Ramos (cell line): Measurements from ENCODE around the gene IGSF3.
"Not testable (repeated sequence)": the region's sequence is repeated elsewhere in the genome, so short reads cannot be mapped to it uniquely, and the experiment has no call there.

Experiments
- in situ Hi-C: fragments of 300-500 bp; cut with MboI; formaldehyde crosslinking; loops from one replicate; pipeline ENCODE4 v1.14.3; 2022; ENCODE audit warnings: low sequenced_read_pairs; ENCODE audit not compliant: unreplicated experiment

Gene IGSF3

DNA sequence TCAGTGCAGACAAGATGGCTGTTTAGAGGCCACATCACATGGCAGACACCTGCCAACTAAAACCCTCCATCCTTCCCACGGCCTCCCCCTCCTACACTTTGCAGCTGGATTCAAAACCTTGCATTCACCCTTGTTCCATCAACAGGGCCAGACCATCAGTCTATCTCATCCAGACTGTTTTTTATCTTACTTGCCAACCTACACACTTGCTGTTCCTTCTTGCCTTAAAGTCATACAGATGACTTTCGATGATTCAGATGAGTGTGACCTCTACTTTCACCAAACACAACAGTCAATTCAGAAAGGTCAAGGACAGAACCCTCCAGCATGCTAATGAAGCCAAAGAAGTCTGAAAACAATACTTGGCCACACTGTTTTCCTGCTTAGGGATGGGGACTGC lies 29.9 kb downstream of the IGSF3 start:
- in situ Hi-C loops: not testable (repeated sequence)

DNA sequence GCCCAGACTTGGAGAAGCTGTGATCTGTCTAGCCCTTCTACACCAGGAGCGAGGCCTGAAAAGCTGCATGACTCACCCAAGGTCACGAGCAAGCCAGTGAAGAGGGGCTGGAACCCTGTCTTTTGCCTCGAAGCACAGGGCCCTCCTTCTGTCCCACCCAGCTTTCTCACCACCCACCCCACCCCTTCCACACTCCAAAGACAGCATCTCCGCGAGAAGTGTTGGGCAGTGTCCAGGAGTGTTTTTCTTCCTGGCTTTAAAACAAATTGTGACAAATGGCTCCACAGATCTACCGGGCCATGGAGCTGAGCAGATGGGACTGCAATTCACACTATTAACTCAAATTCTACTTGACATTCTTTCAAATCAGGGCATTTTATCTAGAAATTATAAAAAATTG lies 30.9 kb downstream of the IGSF3 start:
- in situ Hi-C loops: not testable (repeated sequence)

DNA sequence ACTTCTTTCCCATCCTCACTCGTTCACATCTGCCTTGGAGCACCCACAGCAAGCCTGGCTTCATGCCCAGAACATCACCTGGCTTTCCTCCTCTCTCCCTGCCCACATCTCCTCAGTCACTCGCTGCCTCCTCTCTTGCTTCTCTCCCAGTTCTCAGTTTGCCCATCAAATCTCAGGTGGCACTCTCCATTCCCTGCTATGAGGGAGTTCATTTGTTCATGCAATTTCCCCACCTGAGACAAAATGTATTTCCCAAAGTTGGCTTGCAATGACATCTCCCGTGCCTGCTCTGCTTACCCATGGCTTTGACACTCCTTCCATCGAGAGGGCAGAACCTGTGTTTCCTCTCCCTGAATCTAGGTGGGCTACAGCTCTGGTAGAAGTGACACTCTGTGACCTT lies 33.1 kb downstream of the IGSF3 start:
- in situ Hi-C loops: not testable (repeated sequence)

DNA sequence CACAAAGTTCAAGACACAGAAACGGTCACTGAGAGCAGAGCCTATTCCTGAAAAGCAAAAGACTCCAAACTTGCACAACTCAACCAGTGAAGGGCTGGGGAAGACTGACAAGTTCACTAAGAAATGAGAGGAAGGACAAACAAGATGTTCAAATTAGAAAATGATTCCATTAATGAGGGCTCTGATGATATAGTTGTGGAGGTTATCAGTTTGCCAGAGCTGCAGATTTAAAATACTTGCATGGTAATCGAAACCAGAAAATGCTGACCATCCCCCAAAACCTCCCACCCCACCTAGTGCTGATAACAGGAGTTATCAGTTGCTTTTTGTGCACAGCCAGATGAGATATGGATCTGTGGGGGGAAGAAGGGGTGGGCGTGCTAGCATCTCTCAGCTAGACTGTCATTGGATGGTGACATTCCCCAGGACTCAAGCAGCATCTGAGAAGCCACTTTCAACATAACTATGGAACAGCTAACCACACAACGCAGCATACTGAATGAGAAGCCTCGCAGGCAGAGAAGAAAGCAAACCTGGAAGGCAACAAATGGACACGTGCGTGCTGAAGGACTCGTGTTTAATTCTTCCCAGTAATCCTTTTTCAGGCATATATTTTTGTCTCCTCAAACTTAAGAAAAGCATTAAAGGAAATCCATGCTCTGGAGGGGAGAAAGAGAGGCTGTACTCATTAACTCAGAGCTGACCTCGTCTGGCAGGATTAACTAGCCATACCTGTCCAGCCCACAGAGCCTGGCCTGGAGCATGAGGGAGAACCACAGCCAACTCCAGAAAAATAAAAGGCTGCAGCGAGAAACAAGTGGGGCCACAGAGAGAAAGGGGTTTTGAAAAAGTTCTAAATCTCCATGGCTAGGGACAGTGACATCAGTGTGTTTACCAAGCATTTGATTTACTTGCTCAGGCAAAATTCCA lies 35.3 kb downstream of the IGSF3 start:
- in situ Hi-C loops: not testable (repeated sequence)

DNA sequence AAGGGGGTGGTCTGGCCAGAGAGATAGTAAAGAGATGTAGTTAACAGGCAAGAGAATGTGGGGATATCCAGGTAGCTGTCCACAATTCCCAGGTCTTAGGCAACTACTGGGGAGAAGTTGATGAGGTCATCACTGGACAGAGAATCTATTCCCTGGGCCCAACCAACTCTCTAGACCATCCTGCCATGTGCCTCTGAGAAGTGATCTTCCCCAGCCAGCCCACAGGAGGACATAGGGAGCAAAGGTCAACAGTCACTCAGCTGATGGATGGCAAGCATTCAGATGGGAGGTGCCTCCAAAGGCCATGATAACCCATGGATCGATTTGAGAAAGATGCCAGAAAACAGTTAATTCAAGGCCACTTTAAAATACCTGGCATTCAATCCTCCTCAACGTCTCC lies 36.0 kb downstream of the IGSF3 start:
- in situ Hi-C loops: not testable (repeated sequence)

DNA sequence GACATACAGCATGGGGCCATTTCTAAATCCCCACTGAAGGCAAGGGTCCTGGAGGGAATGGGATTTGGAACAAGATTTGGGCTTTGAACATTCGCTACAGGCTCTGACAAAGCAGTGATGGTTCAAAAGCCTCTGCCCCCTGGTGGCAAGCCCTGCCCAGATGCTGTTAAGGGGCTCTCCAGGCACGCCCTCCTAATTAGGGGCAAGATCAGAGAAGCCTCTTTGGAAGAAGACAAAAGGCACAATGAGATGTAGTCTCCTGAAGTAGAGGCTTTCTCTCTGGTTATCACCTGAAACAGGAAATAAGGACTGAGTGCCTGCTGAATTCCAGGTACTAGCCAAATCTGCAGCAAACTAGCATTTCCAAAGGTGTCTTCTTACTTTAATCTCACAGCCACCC lies 37.5 kb downstream of the IGSF3 start:
- in situ Hi-C loops: not testable (repeated sequence)

DNA sequence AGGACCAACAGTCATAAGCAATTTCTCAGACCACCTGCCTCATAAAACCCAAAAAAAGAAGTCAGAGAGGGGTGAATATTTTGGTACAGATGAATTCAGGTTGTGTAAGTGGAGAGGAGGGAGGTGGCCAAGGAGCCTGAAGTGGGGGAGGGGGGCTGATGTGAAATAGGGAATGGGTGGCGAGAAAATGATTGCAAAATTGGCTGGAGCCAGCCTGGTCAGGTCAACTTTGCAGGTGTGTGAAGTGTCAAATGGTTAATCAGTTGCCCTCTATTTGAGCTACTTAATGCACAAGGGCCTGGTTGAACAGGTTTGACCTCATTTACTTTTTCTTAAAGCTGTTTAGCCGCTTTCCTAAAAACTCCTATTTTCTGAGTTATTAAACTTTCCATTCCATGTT lies 38.1 kb downstream of the IGSF3 start:
- in situ Hi-C loops: not testable (repeated sequence)

DNA sequence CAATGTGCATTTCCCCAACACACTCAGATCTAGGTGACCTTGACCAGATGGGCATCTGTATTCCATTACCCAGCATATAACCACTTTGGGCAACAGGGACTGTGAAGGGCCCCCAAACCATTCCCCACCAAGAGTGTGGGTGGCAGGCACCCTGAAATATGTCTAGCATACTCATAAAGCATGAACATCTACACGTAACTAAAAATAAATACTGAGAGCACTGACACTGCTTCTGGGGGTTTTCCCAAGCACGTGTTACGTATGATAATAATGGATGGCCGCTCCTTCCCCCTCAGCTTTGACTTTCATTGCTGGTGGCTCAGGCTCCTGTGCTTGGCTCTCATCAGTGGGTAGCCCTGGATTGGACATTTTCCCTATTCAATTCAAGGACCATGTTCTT lies 39.1 kb downstream of the IGSF3 start:
- in situ Hi-C loops: no loop called here

DNA sequence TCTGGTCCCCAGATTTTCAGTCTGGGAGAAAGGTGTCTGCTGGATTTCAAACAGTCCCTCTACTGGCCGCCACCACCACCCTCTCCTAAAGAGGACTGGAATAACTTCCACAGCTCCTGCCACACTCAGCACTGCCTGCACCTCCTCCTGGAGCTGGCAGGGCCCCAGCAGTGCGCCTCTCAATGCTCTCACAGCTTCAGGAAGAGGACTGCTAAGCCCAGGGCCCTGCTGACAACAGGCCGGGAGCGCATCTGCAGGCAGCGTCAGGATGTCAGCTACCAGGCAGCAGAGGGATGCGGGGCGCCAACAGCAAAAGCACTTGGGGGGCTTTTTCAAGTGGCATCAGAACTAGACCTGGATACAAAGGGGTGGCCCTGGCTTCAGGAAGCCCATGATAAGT lies 40.2 kb downstream of the IGSF3 start:
- in situ Hi-C loops: not testable (repeated sequence)

DNA sequence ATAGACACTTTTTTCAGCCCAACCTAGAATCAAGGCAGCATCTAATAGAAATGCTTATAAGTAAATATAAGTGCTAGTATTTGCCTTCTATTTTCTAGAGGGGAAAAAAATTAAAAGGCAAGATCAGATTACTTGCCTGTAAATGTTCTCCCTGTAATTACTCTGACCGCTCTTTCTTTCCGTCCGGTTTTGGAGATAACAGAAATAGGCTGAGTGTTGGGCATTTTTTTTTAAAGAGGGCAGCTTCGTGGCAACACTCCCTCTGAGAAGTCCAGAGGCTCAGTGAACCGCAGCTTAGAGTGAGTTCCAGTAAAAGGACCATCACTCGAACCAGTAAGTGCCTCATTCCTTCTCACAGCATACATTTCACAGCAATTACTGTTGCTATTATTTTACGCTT lies 40.6 kb downstream of the IGSF3 start:
- in situ Hi-C loops: not testable (repeated sequence)

DNA sequence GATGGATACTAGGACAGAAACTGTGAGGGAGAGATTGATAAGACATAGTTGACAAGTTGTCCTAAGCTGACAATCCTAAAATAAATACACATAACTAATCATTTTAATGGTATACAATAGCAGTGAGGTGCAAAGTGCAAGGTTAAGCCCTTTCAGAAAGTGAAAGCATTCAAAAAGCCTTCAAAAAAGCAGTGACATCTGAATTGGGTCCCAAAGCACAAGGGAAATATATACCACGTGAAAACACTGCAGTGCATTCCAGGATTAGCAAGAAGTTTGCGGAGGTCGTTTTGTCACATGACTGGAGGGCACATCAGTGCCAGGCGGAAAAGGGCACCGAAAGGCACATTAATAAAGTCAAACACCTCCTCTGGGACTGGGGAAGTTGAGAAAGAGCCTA lies 42.4 kb downstream of the IGSF3 start:
- in situ Hi-C loops: not testable (repeated sequence)

DNA sequence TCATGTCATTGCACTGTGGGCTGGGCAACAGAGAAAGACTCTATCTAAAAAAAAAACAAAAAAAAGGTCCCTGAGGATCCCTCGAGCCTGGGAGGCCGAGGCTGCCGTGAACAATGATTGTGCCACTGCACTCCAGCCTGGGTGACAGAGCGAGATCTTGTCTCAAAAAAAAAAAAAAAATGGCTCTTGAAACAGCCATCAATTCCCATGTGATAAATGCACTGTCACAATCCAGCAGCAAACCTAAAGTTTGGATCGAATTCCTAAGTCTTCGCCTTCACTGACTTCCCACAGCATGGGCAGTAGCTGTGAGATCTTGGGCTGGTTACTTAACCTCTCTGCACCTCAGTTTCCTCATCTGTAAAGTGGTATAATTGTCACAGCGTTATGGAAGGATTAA lies 43.5 kb downstream of the IGSF3 start:
- in situ Hi-C loops: no loop called here

DNA sequence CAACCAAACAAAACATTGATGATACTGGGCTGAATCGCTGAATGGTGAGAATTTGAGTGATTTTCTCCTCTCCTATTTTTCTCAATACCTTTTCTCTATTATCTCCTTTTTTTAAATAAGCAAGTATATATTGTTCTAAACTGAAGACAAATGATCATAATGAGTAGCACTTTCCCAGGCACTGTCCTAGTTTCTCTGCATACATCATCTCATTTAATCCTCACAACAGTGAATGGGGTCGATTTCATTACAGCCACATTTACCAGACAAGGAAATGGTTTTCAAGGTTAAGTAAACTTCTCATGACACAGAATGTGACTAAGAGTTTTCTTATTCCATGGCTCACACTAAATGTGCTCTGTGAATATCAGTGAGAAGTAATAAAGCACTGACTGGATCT lies 45.0 kb downstream of the IGSF3 start:
- in situ Hi-C loops: not testable (repeated sequence)

DNA sequence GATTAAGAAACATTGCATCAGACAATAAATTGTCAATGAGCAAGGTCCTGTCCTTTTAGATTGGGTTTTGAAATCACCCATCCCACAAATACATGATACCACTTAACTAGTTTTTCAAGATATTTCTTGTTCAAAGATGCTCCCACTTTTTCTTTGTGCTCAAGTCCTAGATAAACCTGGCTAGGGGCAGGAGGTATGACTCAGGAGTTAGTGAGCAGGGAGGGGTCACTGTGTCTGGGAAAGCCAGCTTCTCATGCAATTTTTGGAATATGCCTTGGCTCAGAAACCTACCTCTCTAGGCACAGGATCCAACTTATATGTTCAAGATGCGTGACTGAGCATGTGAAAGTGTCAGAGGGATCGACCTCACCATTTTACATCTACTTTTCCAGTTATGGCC lies 45.8 kb downstream of the IGSF3 start:
- in situ Hi-C loops: not testable (repeated sequence)

DNA sequence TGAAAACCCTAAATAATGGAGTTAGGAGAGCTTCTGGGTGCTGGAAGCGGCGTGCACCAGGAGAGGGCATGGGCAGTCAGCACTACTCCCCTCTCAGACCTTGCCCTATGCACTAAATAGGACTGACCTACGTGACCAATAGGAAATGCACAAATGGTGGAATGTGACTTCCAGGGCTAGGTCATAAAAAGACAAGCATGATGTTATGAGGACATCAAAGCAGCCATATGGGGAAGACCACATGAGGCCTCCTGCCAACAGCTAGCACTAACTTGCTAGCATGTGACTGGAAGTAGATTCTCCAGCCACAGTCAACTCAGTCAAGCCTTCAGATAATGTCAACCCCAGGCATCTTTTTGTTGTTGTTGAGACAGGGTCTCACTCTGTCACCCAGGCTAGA lies 47.1 kb downstream of the IGSF3 start:
- in situ Hi-C loops: not testable (repeated sequence)

DNA sequence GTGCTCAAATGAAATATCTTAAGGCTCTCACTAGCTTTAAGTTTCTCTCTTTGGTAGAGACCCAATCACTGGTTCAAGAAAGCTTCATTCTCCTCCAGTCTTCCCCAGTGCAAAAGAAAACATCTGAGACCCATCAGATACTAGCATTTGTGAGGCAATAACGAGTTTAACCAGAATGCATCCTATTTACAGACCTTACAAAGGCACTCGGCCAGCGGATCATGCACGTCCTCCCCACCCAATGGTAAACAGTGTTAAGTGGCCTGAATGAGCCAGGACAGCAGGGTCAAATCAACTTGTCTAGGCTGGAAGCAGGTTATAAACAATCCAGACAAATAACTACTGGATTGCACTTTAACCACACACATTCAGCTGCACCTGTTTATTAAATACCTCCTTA lies 48.4 kb downstream of the IGSF3 start:
- in situ Hi-C loops: not testable (repeated sequence)

DNA sequence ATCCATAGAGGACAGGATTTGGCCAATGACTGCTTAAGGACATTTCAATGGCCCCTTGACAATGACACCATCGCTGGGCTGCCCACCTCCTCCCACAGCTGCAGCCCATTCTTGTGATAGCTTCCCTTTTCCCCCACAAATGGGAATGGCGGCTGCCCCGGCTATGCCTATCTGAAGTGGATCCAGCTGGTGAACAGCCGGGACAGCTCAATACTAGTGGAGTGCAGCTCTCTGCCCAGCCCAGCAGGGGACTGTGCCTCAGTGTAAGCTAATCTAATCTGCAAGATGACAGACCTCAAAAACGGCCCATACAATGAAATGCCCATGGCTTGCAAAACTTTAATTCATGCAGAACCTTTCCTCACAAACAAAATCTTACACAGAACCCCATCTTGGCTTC lies 49.7 kb downstream of the IGSF3 start:
- in situ Hi-C loops: not testable (repeated sequence)

DNA sequence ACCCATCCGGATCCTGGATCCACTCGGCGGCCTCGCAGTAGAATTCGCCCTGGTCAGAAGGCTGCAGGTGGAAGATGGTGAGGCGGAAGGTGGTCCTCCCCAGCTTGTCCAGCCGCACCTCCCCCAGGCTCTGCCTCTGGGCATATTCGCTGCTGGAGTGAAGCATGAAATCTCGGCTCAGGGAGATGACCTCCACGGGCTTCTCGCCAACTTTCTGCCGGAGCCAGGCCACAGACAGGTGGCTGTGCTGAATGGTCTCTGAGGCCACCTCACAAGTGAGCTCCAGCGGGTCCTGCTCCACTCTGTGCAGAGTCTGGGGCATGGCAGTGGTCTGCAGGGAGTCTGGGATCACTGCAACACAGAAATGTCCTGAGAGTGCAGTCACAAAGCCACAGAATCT lies 53.7 kb downstream of the IGSF3 start:
- in situ Hi-C loops: not testable (repeated sequence)

DNA sequence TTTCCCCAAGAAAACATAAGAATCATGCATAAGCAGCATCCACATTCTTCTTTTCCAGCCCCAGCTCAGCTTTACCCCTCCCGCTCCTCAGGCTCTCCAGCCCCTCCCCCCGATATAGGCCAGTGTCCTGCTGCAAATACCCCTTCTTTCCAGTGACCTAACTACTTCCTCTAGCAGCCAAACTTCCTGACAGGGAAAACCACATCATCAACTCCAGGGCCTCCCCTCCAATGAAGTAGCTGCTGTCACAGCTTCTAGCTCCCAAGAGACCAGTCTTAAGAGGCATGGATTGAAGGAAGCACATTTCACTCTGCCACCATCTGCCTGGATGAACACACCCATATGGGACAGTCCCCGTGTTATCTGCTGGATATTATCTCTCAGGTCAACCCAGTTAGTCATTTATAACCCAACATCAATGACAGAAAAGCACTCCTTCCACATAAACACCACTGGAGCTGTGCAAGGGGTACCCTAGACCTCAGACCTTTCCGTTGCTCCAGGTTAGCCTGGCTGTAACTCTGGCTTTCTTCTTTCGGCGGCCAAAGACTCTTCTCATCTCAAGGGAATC lies 57.6 kb downstream of the IGSF3 start:
- in situ Hi-C loops: not testable (repeated sequence)

DNA sequence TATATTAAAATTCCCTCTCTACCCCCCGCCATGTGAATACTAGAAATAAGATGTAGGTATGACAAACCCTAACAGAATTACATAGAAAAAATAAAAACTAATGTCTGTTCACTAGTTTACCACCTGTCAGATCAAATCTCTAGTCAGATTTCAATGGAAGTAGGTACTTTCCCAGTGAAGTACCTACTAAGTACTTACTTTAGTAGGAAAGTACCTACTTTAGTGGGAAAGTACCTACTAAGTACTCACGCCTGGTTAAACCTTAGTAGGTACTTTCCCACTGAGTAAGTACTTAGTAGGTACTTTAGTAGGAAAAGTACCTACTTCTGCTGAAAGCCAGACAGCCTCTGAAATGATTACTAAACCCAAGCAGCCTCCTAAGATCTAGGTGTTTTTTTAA lies 58.7 kb downstream of the IGSF3 start:
- in situ Hi-C loops: not testable (repeated sequence)

DNA sequence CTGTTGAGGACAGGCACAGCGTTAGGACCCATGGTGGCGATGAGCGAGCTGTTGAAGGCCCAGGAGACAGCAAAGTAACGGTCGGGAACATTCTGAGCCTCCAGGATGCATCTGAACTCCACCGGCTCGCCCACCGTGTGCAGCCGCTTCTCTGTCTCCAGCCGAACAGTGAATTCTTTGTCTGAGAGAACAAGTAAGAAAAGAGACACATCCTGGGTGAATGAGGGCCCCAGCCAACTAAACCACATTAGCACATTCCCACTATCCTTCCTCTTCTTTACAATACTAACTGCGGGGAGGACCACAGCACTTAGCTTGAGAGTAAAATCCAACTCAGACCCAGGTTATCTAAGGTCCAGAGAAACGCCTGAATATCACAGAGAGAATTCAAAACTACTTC lies 59.4 kb downstream of the IGSF3 start:
- in situ Hi-C loops: not testable (repeated sequence)

DNA sequence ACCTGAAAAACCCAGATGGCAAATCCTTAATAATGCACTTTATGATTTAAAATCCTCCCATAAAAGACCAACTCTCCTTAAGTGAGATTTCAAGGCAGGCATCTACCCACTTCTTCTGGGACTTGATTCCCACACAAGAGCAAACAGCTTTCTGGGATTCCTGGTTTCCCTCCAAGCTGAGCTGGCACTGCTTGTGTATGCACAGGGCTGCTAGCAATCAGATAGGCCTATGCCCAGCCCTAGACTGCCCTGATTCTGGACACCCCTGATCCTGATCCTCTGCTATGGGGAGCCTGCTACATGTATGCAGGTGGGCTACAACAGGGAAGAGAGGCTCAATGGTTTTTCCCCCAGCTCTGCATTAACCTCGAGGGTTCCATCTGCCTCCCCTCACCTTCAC lies 60.1 kb downstream of the IGSF3 start:
- in situ Hi-C loops: not testable (repeated sequence)
